ENCODE measurements around the gene PLPP1. TPM values are rescaled to one million over a fixed set of nuclear protein-coding genes. Genes with fewer than 3 reads are reported as not detected.

The PLPP1 gene
- total and polyA plus RNA-seq, 2 of the 8 experiments (the other 6 are each of a cell fraction or from before 2014, with no cell fraction given) = 43.7 to 91.3 TPM

- TF ChIP-seq, protein P1, sequence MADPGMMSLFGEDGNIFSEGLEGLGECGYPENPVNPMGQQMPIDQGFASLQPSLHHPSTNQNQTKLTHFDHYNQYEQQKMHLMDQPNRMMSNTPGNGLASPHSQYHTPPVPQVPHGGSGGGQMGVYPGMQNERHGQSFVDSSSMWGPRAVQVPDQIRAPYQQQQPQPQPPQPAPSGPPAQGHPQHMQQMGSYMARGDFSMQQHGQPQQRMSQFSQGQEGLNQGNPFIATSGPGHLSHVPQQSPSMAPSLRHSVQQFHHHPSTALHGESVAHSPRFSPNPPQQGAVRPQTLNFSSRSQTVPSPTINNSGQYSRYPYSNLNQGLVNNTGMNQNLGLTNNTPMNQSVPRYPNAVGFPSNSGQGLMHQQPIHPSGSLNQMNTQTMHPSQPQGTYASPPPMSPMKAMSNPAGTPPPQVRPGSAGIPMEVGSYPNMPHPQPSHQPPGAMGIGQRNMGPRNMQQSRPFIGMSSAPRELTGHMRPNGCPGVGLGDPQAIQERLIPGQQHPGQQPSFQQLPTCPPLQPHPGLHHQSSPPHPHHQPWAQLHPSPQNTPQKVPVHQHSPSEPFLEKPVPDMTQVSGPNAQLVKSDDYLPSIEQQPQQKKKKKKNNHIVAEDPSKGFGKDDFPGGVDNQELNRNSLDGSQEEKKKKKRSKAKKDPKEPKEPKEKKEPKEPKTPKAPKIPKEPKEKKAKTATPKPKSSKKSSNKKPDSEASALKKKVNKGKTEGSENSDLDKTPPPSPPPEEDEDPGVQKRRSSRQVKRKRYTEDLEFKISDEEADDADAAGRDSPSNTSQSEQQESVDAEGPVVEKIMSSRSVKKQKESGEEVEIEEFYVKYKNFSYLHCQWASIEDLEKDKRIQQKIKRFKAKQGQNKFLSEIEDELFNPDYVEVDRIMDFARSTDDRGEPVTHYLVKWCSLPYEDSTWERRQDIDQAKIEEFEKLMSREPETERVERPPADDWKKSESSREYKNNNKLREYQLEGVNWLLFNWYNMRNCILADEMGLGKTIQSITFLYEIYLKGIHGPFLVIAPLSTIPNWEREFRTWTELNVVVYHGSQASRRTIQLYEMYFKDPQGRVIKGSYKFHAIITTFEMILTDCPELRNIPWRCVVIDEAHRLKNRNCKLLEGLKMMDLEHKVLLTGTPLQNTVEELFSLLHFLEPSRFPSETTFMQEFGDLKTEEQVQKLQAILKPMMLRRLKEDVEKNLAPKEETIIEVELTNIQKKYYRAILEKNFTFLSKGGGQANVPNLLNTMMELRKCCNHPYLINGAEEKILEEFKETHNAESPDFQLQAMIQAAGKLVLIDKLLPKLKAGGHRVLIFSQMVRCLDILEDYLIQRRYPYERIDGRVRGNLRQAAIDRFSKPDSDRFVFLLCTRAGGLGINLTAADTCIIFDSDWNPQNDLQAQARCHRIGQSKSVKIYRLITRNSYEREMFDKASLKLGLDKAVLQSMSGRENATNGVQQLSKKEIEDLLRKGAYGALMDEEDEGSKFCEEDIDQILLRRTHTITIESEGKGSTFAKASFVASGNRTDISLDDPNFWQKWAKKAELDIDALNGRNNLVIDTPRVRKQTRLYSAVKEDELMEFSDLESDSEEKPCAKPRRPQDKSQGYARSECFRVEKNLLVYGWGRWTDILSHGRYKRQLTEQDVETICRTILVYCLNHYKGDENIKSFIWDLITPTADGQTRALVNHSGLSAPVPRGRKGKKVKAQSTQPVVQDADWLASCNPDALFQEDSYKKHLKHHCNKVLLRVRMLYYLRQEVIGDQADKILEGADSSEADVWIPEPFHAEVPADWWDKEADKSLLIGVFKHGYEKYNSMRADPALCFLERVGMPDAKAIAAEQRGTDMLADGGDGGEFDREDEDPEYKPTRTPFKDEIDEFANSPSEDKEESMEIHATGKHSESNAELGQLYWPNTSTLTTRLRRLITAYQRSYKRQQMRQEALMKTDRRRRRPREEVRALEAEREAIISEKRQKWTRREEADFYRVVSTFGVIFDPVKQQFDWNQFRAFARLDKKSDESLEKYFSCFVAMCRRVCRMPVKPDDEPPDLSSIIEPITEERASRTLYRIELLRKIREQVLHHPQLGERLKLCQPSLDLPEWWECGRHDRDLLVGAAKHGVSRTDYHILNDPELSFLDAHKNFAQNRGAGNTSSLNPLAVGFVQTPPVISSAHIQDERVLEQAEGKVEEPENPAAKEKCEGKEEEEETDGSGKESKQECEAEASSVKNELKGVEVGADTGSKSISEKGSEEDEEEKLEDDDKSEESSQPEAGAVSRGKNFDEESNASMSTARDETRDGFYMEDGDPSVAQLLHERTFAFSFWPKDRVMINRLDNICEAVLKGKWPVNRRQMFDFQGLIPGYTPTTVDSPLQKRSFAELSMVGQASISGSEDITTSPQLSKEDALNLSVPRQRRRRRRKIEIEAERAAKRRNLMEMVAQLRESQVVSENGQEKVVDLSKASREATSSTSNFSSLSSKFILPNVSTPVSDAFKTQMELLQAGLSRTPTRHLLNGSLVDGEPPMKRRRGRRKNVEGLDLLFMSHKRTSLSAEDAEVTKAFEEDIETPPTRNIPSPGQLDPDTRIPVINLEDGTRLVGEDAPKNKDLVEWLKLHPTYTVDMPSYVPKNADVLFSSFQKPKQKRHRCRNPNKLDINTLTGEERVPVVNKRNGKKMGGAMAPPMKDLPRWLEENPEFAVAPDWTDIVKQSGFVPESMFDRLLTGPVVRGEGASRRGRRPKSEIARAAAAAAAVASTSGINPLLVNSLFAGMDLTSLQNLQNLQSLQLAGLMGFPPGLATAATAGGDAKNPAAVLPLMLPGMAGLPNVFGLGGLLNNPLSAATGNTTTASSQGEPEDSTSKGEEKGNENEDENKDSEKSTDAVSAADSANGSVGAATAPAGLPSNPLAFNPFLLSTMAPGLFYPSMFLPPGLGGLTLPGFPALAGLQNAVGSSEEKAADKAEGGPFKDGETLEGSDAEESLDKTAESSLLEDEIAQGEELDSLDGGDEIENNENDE (IDR thresholded peaks at IDR 0.05; ENCODE audit: insufficient replicate concordance, low read length) = no peak
- TF ChIP-seq SP2 (IDR thresholded peaks at IDR 0.05; ENCODE audit: low read length) (no peak), CREB1 (IDR thresholded peaks at IDR 0.05) (no peak), TAF7 (optimal IDR thresholded peaks at IDR 0.05; ENCODE audit: borderline replicate concordance, low read depth, low read length) (no peak), EP300 (IDR thresholded peaks at IDR 0.05; ENCODE audit: borderline replicate concordance in 1 of 2, low read depth in 2 of 2, low read length in 2 of 2) (no peak), KDM5A (IDR thresholded peaks at IDR 0.05; ENCODE audit: low read length) (no peak), EGR1 (IDR thresholded peaks at IDR 0.05; ENCODE audit: borderline replicate concordance, low read depth, low read length) (no peak), SAP30 (IDR thresholded peaks at IDR 0.05; ENCODE audit: insufficient read depth, insufficient replicate concordance, low read length) (no peak)
- TF ChIP-seq, protein P2, sequence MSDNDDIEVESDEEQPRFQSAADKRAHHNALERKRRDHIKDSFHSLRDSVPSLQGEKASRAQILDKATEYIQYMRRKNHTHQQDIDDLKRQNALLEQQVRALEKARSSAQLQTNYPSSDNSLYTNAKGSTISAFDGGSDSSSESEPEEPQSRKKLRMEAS (IDR thresholded peaks at IDR 0.05) = no peak
These were observed 157.0 kb downstream of the PLPP1 start (continued) for GRCh38 chr5:55377810-55378209.

All from H1 (cell line).